LNCAP (cell line): Measurements from ENCODE around the gene TTC23L.

Source experiments
- TF ChIP-seq, protein P1 (sequence below): fragments of 450-650 bp; IDR thresholded peaks from 2 replicates; pipeline ENCODE4 v1.5.1; 2017; ENCODE audit warnings: mild to moderate bottlenecking

The TTC23L gene

DNA sequence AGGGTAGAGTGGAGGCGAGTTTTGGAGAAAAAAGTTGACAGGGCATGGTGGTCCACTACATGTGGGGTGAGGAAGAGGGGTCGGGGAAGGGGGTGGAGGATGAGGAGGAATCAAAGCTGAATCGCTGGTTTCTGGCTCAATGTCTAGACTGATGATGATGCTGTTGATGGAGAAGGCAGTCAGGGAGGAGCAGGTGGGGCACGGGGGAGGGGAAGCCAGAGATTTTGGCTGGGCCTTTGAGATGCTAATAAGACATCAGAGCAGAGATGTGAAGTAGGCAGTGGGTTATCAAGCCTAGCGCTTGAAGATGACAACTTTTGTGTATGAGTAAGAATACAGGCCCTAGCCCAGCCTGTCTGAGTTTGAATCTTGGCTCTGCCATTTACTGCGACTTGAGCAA lies 32.4 kb upstream of the TTC23L start:
- TF ChIP-seq, protein P1, sequence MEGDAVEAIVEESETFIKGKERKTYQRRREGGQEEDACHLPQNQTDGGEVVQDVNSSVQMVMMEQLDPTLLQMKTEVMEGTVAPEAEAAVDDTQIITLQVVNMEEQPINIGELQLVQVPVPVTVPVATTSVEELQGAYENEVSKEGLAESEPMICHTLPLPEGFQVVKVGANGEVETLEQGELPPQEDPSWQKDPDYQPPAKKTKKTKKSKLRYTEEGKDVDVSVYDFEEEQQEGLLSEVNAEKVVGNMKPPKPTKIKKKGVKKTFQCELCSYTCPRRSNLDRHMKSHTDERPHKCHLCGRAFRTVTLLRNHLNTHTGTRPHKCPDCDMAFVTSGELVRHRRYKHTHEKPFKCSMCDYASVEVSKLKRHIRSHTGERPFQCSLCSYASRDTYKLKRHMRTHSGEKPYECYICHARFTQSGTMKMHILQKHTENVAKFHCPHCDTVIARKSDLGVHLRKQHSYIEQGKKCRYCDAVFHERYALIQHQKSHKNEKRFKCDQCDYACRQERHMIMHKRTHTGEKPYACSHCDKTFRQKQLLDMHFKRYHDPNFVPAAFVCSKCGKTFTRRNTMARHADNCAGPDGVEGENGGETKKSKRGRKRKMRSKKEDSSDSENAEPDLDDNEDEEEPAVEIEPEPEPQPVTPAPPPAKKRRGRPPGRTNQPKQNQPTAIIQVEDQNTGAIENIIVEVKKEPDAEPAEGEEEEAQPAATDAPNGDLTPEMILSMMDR: no peak

DNA sequence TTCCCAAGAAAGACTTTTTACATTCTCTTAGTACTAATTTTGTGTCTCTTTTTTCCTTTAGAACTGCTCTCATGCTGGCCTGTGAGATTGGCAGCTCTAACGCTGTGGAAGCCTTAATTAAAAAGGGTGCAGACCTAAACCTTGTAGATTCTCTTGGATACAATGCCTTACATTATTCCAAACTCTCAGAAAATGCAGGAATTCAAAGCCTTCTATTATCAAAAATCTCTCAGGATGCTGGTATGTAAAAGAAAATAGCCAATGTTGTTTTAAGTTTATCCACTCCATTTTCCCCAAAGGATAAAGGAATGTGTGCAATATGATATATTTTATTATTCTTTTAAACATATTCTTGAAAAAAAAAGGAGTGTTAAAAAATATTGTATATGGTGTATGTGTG lies 27.3 kb upstream of the TTC23L start:
- TF ChIP-seq, protein P1: no peak

DNA sequence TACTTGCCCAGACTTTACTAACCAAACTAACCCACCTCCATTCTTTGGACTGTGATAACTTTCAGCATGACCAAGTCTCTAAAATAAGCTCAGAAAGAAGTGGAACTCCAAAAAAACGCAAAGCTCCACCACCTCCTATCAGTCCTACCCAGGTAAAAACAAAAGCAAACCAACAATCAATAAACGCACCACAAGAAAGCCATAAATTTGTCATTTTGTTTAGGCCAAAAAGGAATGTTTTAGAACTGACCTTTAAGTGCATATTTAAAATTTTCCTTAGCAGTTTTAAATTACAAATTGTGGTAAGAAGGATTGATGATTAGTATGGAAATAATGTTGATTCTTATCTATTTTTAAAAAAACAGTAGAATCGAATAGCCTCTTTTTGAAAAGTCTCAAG lies 25.5 kb upstream of the TTC23L start:
- TF ChIP-seq, protein P1: no peak

DNA sequence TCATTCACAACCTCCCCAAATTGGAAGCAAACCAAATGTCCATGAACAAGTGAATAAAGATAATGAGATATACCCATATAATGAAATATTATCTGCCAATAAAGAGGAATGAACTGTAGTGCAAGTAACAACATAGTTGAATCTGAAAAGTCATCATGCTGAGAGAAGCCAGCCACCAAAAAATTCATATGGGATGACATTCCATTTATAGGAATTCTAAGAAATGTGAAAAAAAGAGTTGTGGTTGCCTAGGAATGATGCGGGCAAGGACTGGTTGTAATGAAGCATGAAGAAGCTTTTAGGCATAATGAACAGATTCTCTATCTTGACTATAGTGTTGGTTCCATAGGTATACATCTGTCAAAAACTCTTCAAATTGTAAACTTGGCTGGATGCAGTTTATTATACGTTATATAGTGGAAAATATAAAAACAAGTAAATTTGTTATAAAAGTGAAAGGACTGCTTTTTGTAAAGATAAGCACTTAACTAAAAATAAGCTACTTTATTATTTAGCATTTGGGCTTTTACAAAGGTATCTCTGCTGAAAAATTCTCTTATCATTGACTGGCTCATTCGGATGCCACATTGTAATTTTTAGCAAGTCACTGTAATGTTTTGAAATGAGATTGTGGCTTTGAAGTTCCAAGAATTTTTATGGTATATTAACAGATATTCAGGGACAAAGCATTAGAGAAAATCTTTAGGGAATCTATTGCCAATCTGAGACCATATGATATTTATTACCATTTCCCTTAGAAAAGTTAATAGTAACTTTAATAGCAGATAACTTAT lies 21.2 kb upstream of the TTC23L start:
- TF ChIP-seq, protein P1: no peak

DNA sequence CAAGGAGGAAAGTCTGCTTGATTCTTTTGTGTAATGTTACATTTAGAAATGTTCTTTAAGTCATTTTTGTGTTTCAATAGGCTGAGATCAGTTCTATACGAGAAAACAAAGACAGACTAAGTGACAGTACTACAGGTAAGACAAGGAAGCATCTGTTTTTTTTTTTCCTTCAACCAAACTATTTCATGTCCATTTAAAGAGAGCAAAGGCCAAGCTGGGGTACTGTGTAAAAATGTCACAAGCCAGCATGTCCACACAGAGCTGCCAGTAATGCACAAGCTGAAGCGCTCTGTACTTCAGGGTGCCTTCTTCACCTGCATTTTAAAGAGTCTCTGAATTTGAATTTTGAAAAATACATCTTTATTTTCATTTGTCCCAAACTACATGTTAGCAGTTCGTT lies 20.2 kb upstream of the TTC23L start:
- TF ChIP-seq, protein P1: no peak

DNA sequence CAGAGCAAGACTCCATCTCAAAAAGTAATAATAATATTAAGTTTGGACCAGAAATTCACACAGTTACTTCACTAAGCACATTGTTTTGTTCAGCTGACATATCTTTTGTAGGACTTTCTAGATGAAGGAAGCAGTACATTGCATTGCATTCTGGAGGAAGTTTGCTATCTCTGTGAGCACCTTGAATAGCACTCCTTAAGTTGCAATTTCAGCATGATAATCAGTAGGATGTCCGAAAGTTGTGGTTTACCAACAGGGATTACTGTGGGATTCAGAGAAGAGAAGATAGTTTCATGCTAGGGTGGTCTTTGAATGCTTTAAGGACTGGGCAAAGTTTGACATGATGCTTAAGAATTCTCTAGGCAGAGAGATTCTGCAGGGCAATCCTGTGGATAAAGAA lies 18.4 kb upstream of the TTC23L start:
- TF ChIP-seq, protein P1: no peak

DNA sequence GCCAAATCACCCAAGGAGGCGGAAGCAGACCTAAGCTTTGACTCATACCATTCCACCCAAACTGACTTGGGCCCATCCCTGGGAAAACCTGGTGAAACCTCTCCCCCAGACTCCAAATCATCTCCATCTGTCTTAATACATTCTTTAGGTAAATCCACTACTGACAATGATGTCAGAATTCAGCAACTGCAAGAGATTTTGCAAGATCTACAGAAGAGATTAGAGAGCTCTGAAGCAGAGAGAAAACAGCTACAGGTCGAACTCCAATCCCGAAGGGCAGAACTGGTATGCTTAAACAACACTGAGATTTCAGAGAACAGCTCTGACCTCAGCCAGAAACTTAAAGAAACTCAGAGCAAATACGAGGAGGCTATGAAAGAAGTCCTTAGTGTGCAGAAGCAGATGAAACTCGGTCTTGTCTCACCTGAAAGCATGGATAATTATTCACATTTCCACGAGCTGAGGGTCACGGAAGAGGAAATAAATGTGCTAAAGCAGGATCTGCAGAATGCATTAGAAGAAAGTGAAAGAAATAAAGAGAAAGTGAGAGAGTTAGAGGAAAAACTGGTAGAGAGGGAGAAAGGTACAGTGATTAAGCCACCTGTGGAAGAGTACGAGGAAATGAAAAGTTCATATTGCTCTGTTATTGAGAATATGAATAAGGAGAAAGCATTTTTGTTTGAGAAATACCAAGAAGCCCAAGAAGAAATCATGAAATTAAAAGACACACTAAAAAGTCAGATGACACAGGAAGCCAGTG lies 15.8 kb upstream of the TTC23L start:
- TF ChIP-seq, protein P1: no peak
